K562 (cell line): ENCODE data around the gene ADAMTS14. TPM values are rescaled to one million over a fixed set of nuclear protein-coding genes. Genes with fewer than 3 reads are reported as not detected.
A peak's percentile ranks its signal among the peaks of the same experiment; 100 is the strongest.

Experiments
- ATAC-seq: fragments of 200-7000 bp; cut with Tn5 transposase; 3 replicates; pipeline ENCODE4 v1.9.1; 2020; ENCODE audit warnings: moderate library complexity
- BruUV-seq: library from RNA; stranded (reverse); fragments of 400-500 nt; replicated peaks from 2 replicates; lab custom pipeline; 2021; lab: Mats Ljungman, UMichigan
- CTCF ChIA-PET: fragments of 300-600 bp; formaldehyde crosslinking; extraction: SDS; loops from one replicate; lab custom pipeline; 2021; ENCODE audit warnings: low intra/inter-chr PET ratio; lab: Yijun Ruan, JAX
- POLR2A ChIA-PET: fragments of 300-600, 350-650 bp; sonication (Branson Sonifier 250); formaldehyde crosslinking; extraction: SDS; loops from one replicate; lab custom pipeline; 2021; ENCODE audit warnings: antibody characterized with exemption, inconsistent platforms; lab: Yijun Ruan, JAX
- DNase-seq, 4 experiments: peaks; one replicate each; pipeline versions ENCODE4 v3.0.0 to v3.0.0-alpha.2; 2011 to 2018; ENCODE audit warnings: low spot score in 3 of 4, mixed read lengths in 3 of 4; ENCODE audit errors: extremely low read depth in 1 of 4
- FAIRE-seq: peaks from 2 replicates; lab custom pipeline; 2011; peaks lifted over from hg19 to GRCh38; lab: Jason Lieb, UNC
- H2AFZ ChIP-seq: 2 replicates; pipeline ENCODE4 v1.6.0; 2011; ENCODE audit warnings: low read depth, low read length, control low read depth, inconsistent platforms
- H3K27ac ChIP-seq: fragments of 200-600 bp; 3 replicates; pipeline ENCODE4 v1.8.0; 2011; ENCODE audit warnings: low read depth, mild to moderate bottlenecking, control low read depth, inconsistent platforms, low read length, moderate library complexity, mixed read lengths; ENCODE audit errors: extremely low read depth
- H3K27me3 ChIP-seq, 2 experiments: fragments of 300-600 bp in 1 of 2; 2 replicates in 1 of 2; 3 replicates in 1 of 2; pipeline versions ENCODE4 v1.6.0 to v1.8.0; 2011; ENCODE audit warnings: inconsistent platforms in 2 of 2, low read length in 2 of 2, mild to moderate bottlenecking in 1 of 2, mixed read lengths in 1 of 2, moderate library complexity in 1 of 2; ENCODE audit not compliant: control insufficient read depth in 2 of 2, insufficient read depth in 2 of 2
- H3K36me3 ChIP-seq: fragments of 300-600 bp; 3 replicates; pipeline ENCODE4 v1.8.0; 2011; ENCODE audit warnings: mild to moderate bottlenecking, low read length, inconsistent platforms; ENCODE audit not compliant: control insufficient read depth, insufficient read depth
- H3K4me1 ChIP-seq, 2 experiments: fragments of 200-600 bp in 1 of 2; replicated peaks in 1 of 2; 2 replicates in 1 of 2; 3 replicates in 1 of 2; pipeline versions ENCODE4 v1.5.1 to v1.8.0; 2011; ENCODE audit warnings: inconsistent platforms in 2 of 2, low read length in 2 of 2, mild to moderate bottlenecking in 1 of 2, mixed read lengths in 1 of 2, moderate library complexity in 1 of 2; ENCODE audit not compliant: control insufficient read depth in 2 of 2, insufficient read depth in 2 of 2
- H3K4me2 ChIP-seq: 2 replicates; pipeline ENCODE4 v1.6.1; 2011; ENCODE audit warnings: low read length, control low read depth, inconsistent platforms, mixed read lengths; ENCODE audit not compliant: insufficient read depth
- H3K4me3 ChIP-seq: fragments of 200-600 bp; sonication (generic), shearing (Covaris generic); 2 replicates; pipeline ENCODE4 v1.5.1; 2016; ENCODE audit warnings: control low read depth, inconsistent platforms
- H3K79me2 ChIP-seq: fragments of 200-600 bp; 3 replicates; pipeline ENCODE4 v1.8.0; 2011; ENCODE audit warnings: low read length, inconsistent platforms; ENCODE audit not compliant: control insufficient read depth, insufficient read depth
- H3K9ac ChIP-seq, 2 experiments: 2 replicates each; pipeline versions ENCODE4 v1.6.0 to v1.6.1; 2011; ENCODE audit warnings: low read depth in 2 of 2, low read length in 2 of 2, control low read depth in 1 of 2, inconsistent platforms in 1 of 2, mild to moderate bottlenecking in 1 of 2, mixed read lengths in 1 of 2; ENCODE audit not compliant: insufficient read depth in 1 of 2
- H3K9me1 ChIP-seq: one replicate; pipeline ENCODE4 v1.6.0; 2011; ENCODE audit warnings: inconsistent platforms, mild to moderate bottlenecking, low read length, moderate library complexity; ENCODE audit not compliant: control insufficient read depth, insufficient read depth
- H3K9me3 ChIP-seq: replicated peaks from 2 replicates; pipeline ENCODE4 v1.5.1; 2011; ENCODE audit warnings: low read depth, low read length, inconsistent platforms; ENCODE audit not compliant: control insufficient read depth, insufficient read depth
- H4K20me1 ChIP-seq: replicated peaks from 2 replicates; pipeline ENCODE4 v1.6.1; 2011; ENCODE audit warnings: low read length, inconsistent platforms, mixed read lengths; ENCODE audit not compliant: control insufficient read depth, insufficient read depth
- CBFB ChIP-seq: sonication (generic); formaldehyde crosslinking; IDR thresholded peaks from 2 replicates; pipeline ENCODE4 v1.4.0; 2020; ENCODE audit warnings: mild to moderate bottlenecking, missing genetic modification reagents
- CEBPG ChIP-seq, 3 experiments: fragments of 200-800 bp in 1 of 3; sonication (Bioruptor generic) in 1 of 3; sonication (generic) in 1 of 3; formaldehyde crosslinking in 1 of 3; IDR thresholded peaks in 2 of 3; conservative IDR thresholded peaks in 1 of 3; 2 replicates each; pipeline versions ENCODE4 v1.6.1 to v1.8.0; 2016 to 2022; ENCODE audit warnings: missing compliant biosample characterization in 2 of 3, missing genetic modification characterization in 2 of 3, mild to moderate bottlenecking in 1 of 3, missing genetic modification reagents in 1 of 3
- CXXC5 ChIP-seq: fragments of 250-450 bp; sonication (Bioruptor Pico); IDR thresholded peaks from 2 replicates; pipeline ENCODE4 v1.8.0; 2022; ENCODE audit warnings: inconsistent platforms, mild to moderate bottlenecking, moderate library complexity
- DPF2 ChIP-seq: fragments of 450-650 bp; IDR thresholded peaks from 2 replicates; pipeline ENCODE4 v1.6.1; 2016
- FOSL1 ChIP-seq: fragments of 200-800 bp; sonication (Bioruptor generic); conservative IDR thresholded peaks from 2 replicates; pipeline ENCODE4 v1.6.1; 2016; ENCODE audit warnings: missing genetic modification characterization, missing compliant biosample characterization
- KDM5B ChIP-seq: fragments of 200-600 bp; sonication (generic); IDR thresholded peaks from 2 replicates; pipeline ENCODE4 v1.6.1; 2012; ENCODE audit warnings: low read depth, mild to moderate bottlenecking, moderate library complexity, low read length, control low read depth, inconsistent platforms; ENCODE audit not compliant: insufficient replicate concordance
- NR1H2 ChIP-seq: sonication (generic); formaldehyde crosslinking; IDR thresholded peaks from 2 replicates; pipeline ENCODE4 v1.4.0; 2020; ENCODE audit warnings: mild to moderate bottlenecking, missing genetic modification reagents
- POLR2B ChIP-seq: fragments of 450-650 bp; IDR thresholded peaks from 2 replicates; pipeline ENCODE4 v1.6.1; 2018; ENCODE audit warnings: low read depth; ENCODE audit not compliant: partially characterized antibody
- SMAD4 ChIP-seq: fragments of 250-450 bp; sonication (Bioruptor Pico); conservative IDR thresholded peaks from 2 replicates; pipeline ENCODE4 v1.8.0; 2021; ENCODE audit warnings: inconsistent platforms, mild to moderate bottlenecking, moderate library complexity
- TOE1 ChIP-seq, 2 experiments: fragments of 450-650 bp in 1 of 2; sonication (generic) in 1 of 2; formaldehyde crosslinking in 1 of 2; IDR thresholded peaks; 2 replicates each; pipeline versions ENCODE4 v1.7.1 to v1.8.0; 2016 to 2022; ENCODE audit warnings: borderline replicate concordance in 2 of 2, mild to moderate bottlenecking in 2 of 2, antibody characterized with exemption in 1 of 2, inconsistent platforms in 1 of 2, low read depth in 1 of 2, missing genetic modification reagents in 1 of 2, moderate library complexity in 1 of 2
- USF2 ChIP-seq: sonication (generic); formaldehyde crosslinking; IDR thresholded peaks from 2 replicates; pipeline ENCODE4 v1.5.0; 2020; ENCODE audit warnings: missing genetic modification reagents
- ZEB2 ChIP-seq: fragments of 450-650 bp; IDR thresholded peaks from 2 replicates; pipeline ENCODE4 v1.6.1; 2016
- ZNF589 ChIP-seq: fragments of 200-800 bp; sonication (Bioruptor generic); IDR thresholded peaks from 2 replicates; pipeline ENCODE4 v1.6.1; 2016; ENCODE audit warnings: low read depth, missing genetic modification characterization, missing compliant biosample characterization
- ZSCAN32 ChIP-seq: fragments of 450-650 bp; formaldehyde crosslinking; IDR thresholded peaks from 2 replicates; pipeline ENCODE4 v1.4.0; 2020; ENCODE audit warnings: mild to moderate bottlenecking, moderate library complexity
- WGBS: fragments of 100-300 bp; shearing (Covaris generic); methylation state at CpG from one replicate; pipeline ENCODE4 v1.1.6; 2016; ENCODE audit warnings: low coverage, mixed read lengths; ENCODE audit not compliant: insufficient coverage; ENCODE audit errors: missing lambda C conversion rate; 5-methylcytosine and 5-hydroxymethylcytosine counted together
- in situ Hi-C: fragments of 300-500 bp; cut with MboI; formaldehyde crosslinking; loops from 4 replicates; pipeline ENCODE4 v1.15.0; 2018; ENCODE audit warnings: inconsistent platforms, mixed read lengths
- intact Hi-C: fragments of 100-400 bp; cut with micrococcal nuclease; formaldehyde crosslinking; loops from 2 replicates; pipeline ENCODE4 v1.14.2; 2022
- polyA plus RNA-seq, 8 experiments: library from polyadenylated mRNA; depleted of rRNA in 4 of 8; stranded (reverse) in 5 of 8; unstranded in 3 of 8; fragments of >200 nt; fragmentation: Nextera tagmentation in 2 of 8; fragmentation: Illumina TruSeq in 1 of 8; extraction: Ambion mirVana in 2 of 8; extraction: Trizol in 1 of 8; gene quantifications; 2 replicates each; pipeline versions ENCODE4 v1.2.1 to v1.2.3, GENCODE V29; 2011 to 2014; ENCODE audit warnings: inconsistent platforms in 1 of 8, missing spikeins in 1 of 8
- total RNA-seq, 7 experiments: library from RNA; depleted of rRNA in 6 of 7; stranded (reverse); fragments of >200 nt in 6 of 7; fragmentation: Illumina TruSeq in 2 of 7; extraction: Trizol in 2 of 7; gene quantifications; 2 replicates each; pipeline versions ENCODE4 v1.2.1 to v1.2.3, GENCODE V29; 2011 to 2021; ENCODE audit warnings: low replicate concordance in 1 of 7
- TF ChIP-seq, protein P1 (sequence below), 3 experiments: fragments of 200-800 bp in 1 of 3; sonication (Bioruptor generic) in 1 of 3; sonication (generic) in 1 of 3; formaldehyde crosslinking in 1 of 3; IDR thresholded peaks; 2 replicates each; pipeline versions ENCODE4 v1.6.1 to v1.8.0; 2016 to 2022; ENCODE audit warnings: mild to moderate bottlenecking in 2 of 3, missing compliant biosample characterization in 2 of 3, missing genetic modification characterization in 2 of 3, missing genetic modification reagents in 1 of 3
- TF ChIP-seq, protein P2 (sequence below), 2 experiments: fragments of 450-650 bp in 1 of 2; sonication (generic) in 1 of 2; formaldehyde crosslinking in 1 of 2; IDR thresholded peaks in 1 of 2; conservative IDR thresholded peaks in 1 of 2; 2 replicates each; pipeline versions ENCODE4 v1.6.1 to v1.8.1; 2016 to 2023; ENCODE audit warnings: mild to moderate bottlenecking in 2 of 2, moderate library complexity in 2 of 2, inconsistent platforms in 1 of 2, missing genetic modification reagents in 1 of 2

Gene ADAMTS14
- total and polyA plus RNA-seq, 9 of the 15 experiments (the other 6 are each of a cell fraction or from before 2014, with no cell fraction given): 0.04 to 37.4 (median 15.9) TPM

GRCh38 chr10:70756700-70757360, 84.5 kb downstream of the ADAMTS14 start:
- Histone ChIP-seq H3K4me3 (no peak overlapping the region), H3K9me1 (no peaks in the 10 kb centered on the region), H2AFZ (no peak overlapping the region), H3K4me1 (peaks cover 25 to 41% of the 10 kb centered on the region in 2 experiments), H3K9ac (no peak overlapping the region; a peak in 1 of 4 replicates), H3K27me3 (no peaks in the 10 kb centered on the region), H4K20me1 (no peaks in the 10 kb centered on the region), H3K4me2 (no peak overlapping the region), H3K27ac (peak overlapping the region; percentile 22; the same call in 1 of the 3 replicates), H3K79me2 (no peaks in the 10 kb centered on the region), H3K9me3 (no peaks in the 10 kb centered on the region), H3K36me3 (peaks cover 82% of the 10 kb centered on the region)
- FAIRE-seq (no peak), ATAC-seq (peak; percentile 11; the same call in 1 of the 3 replicates), DNase-seq (peak in 1 of 4 experiments; percentile 50)
- 54% methylated on average over 8 of the region's 8 CpGs for WGBS
- no TSS peak for BruUV-seq
- in situ Hi-C loops: loop anchor here (10.0 kb wide), 1 partner anchor 1962 kb away; no protein-coding TSS in a partner anchor
- POLR2A ChIA-PET: interaction anchor here (0.6 kb wide), 2 partner anchors 63 to 510 kb away, joined by 4 read pairs; no protein-coding TSS in a partner anchor
- CTCF ChIA-PET: interaction anchor here (2.7 kb wide), 1 partner anchor 207 kb away, joined by 31 read pairs; no protein-coding TSS in a partner anchor
- intact Hi-C loops: loop anchor here (5.0 kb wide), 2 partner anchors 125 to 295 kb away; no protein-coding TSS in a partner anchor
- TF ChIP-seq FOSL1: peak; percentile 35
- no peak for TF ChIP-seq CBFB (CRISPR knock-in tag)
- 0 out of 2 replicates have a peak, but pooled peaks have one; percentile 56 for TF ChIP-seq SMAD4 (CRISPR knock-in tag)
- TF ChIP-seq, protein P1, sequence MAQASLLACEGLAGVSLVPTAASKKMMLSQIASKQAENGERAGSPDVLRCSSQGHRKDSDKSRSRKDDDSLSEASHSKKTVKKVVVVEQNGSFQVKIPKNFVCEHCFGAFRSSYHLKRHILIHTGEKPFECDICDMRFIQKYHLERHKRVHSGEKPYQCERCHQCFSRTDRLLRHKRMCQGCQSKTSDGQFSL (CRISPR knock-in tag; IDR thresholded peaks at IDR 0.05): 0 out of 2 replicates have a peak, but pooled peaks have one; percentile 21
- TF ChIP-seq, protein P1 (tag; IDR thresholded peaks at IDR 0.05): no peak
- TF ChIP-seq KDM5B: no peak
- peak; percentile 21; the same call in 1 of the 2 replicates for TF ChIP-seq ZNF589
- TF ChIP-seq NR1H2: 0 out of 2 replicates have a peak, but pooled peaks have one; percentile 26
- TF ChIP-seq ZEB2: 0 out of 2 replicates have a peak, but pooled peaks have one; percentile 24
- peak; percentile 10 for TF ChIP-seq POLR2B
- 0 out of 2 replicates have a peak, but pooled peaks have one; percentile 29 for TF ChIP-seq DPF2
- 0 out of 2 replicates have a peak, but pooled peaks have one; percentile 51 for TF ChIP-seq TOE1 (IDR thresholded peaks at IDR 0.05; ENCODE audit: borderline replicate concordance)
- TF ChIP-seq TOE1 (CRISPR knock-in tag; IDR thresholded peaks at IDR 0.05; ENCODE audit: borderline replicate concordance, low read depth): no peak
- TF ChIP-seq ZSCAN32 (CRISPR knock-in tag): no peak
- peak; percentile 57 for TF ChIP-seq USF2 (CRISPR knock-in tag)
- peak; percentile 8; the same call in 1 of the 2 replicates for TF ChIP-seq CXXC5
- TF ChIP-seq CEBPG (CRISPR knock-in tag; IDR thresholded peaks at IDR 0.05): no peak
- 0 out of 4 replicates have a peak, but pooled peaks of 1 of the 2 experiments have one; percentile 6 for TF ChIP-seq CEBPG (tag; conservative IDR thresholded peaks at IDR 0.05 in 1 of 2, IDR thresholded peaks at IDR 0.05 in 1 of 2)
- TF ChIP-seq, protein P2, sequence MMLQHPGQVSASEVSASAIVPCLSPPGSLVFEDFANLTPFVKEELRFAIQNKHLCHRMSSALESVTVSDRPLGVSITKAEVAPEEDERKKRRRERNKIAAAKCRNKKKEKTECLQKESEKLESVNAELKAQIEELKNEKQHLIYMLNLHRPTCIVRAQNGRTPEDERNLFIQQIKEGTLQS (IDR thresholded peaks at IDR 0.05): peak; percentile 49
- TF ChIP-seq, protein P2 (CRISPR knock-in tag; conservative IDR thresholded peaks at IDR 0.05): no peak
